Heart left ventricle (tissue), 16 donors: ENCODE data around the gene CS. TPM values are rescaled to one million over a fixed set of nuclear protein-coding genes. Genes with fewer than 3 reads are reported as not detected.
A peak's percentile ranks its signal among the peaks of the same experiment; 100 is the strongest.

Experiments used
- ATAC-seq, 4 donors: fragments of 200-7000 bp; cut with Tn5 transposase; one replicate each; pipeline ENCODE4 v1.9.1; 2020 to 2022; ENCODE audit warnings: moderate library complexity in 4 of 4, mild to moderate bottlenecking in 3 of 4, moderate number of reproducible peaks in 1 of 4
- DNase-seq, 5 donors: peaks; one replicate each; pipeline ENCODE4 v3.0.0-alpha.2; 2020
- H3K27ac ChIP-seq, 12 donors: fragments of 200-600 bp; sonication (generic) in 4 of 12; one replicate each; pipeline versions ENCODE4 v1.5.0 to v1.8.0; 2016 to 2022; ENCODE audit warnings: mild to moderate bottlenecking in 2 of 12
- H3K27me3 ChIP-seq, 9 donors: fragments of 200-600 bp; sonication (generic) in 2 of 9; one replicate each; pipeline versions ENCODE4 v1.5.1 to v1.8.0; 2016 to 2022; ENCODE audit warnings: mild to moderate bottlenecking in 3 of 9
- H3K36me3 ChIP-seq, 9 donors: fragments of 200-600 bp; sonication (generic) in 2 of 9; one replicate each; pipeline versions ENCODE4 v1.5.0 to v1.8.0; 2018 to 2022; ENCODE audit warnings: mild to moderate bottlenecking in 2 of 9
- H3K4me1 ChIP-seq, 12 donors: fragments of 200-600 bp; sonication (generic) in 4 of 12; one replicate each; pipeline versions ENCODE4 v1.5.0 to v1.8.0; 2016 to 2022; ENCODE audit warnings: mild to moderate bottlenecking in 3 of 12
- H3K4me3 ChIP-seq, 12 donors: fragments of 200-600 bp; sonication (generic) in 4 of 12; one replicate each; pipeline versions ENCODE4 v1.5.0 to v1.8.0; 2017 to 2022; ENCODE audit warnings: mild to moderate bottlenecking in 9 of 12, moderate library complexity in 4 of 12
- H3K9me3 ChIP-seq, 12 donors: fragments of 200-600 bp; sonication (generic) in 4 of 12; one replicate each; pipeline versions ENCODE4 v1.5.0 to v1.8.0; 2016 to 2022; ENCODE audit warnings: mild to moderate bottlenecking in 1 of 12
- CTCF ChIP-seq, 12 donors: fragments of 200-600 bp; sonication (generic) in 4 of 12; IDR thresholded peaks; one replicate each; pipeline versions ENCODE4 v1.5.0 to v1.8.0; 2018 to 2022; ENCODE audit warnings: antibody characterized with exemption in 12 of 12, mild to moderate bottlenecking in 5 of 12
- POLR2A ChIP-seq, 2 donors: fragments of 450-650 bp; IDR thresholded peaks; one replicate each; pipeline ENCODE4 v1.6.1; 2017; ENCODE audit warnings: antibody characterized with exemption in 2 of 2, mild to moderate bottlenecking in 2 of 2, moderate library complexity in 2 of 2
- WGBS, 4 donors: extraction: QIAGEN DNeasy Blood & Tissue Kit in 2 of 4; methylation state at CpG; one replicate each; pipeline versions ENCODE4 v1.1.5 to v1.1.7; 2013 to 2018; 5-methylcytosine and 5-hydroxymethylcytosine counted together
- intact Hi-C, 10 donors: fragments of 100-400 bp; cut with DNase I; formaldehyde crosslinking; loops; one replicate each; pipeline versions ENCODE4 v1.11.1 to v1.14.2; 2022
- polyA plus RNA-seq, 2 donors: library from polyadenylated mRNA; stranded (reverse); fragments of 200-250 nt; gene quantifications; one replicate each; pipeline ENCODE4 v1.2.3, GENCODE V29; 2013
- total RNA-seq, 9 donors: library from RNA; depleted of rRNA in 2 of 9; stranded (reverse); fragments of >200 nt in 2 of 9; fragmentation: NEBNext Ultra II Directional in 3 of 9; extraction: Animal tissue kit (Norgen Biotek cat#: 25700) in 3 of 9; gene quantifications; one replicate each; pipeline versions ENCODE4 v1.1.0 to v1.2.4, GENCODE V29; 2016 to 2023
- donor health status: ischemic (EF 13 %, LVEDD 7.1; RV severe dilation, severe dysfunction).
- donor health status: healthy with polysubstance abuse.
- donor health status: DM: no; HTN: yes; CAD: no.
- donor health status: DM: no; HTN: no; CAD: no.
- donor health status: ischemic (EF 25% LVEDD 6.9; RV normal size, moderate dysfunction).
- donor health status: ischemic (EF 25% LVEDD 5.7; RV mildly dilated, moderate dysfunction).
- donor health status: healthy.
- donor health status: DM: yes; HTN: yes; CAD: no.
- donor health status: ischemic (EF 35%, LVEDD 5.7; RV mildly dilated, moderate dysfunction).
- donor health status: nonischemic (EF 11% LVEDD 7.7; RV severe dilation, severe dysfunction).
- donor health status: DM: yes; HTN: yes; CAD: no.
- donor health status: PGD.
- donor health status: ischemic (EF 29% LVEDD 5.4; RV normal size, mild dysfunction).
- donor health status: nonischemic (EF 23%, LVEDD 6.1; RV moderate dilation, normal function).

Gene CS
- total and polyA plus RNA-seq, 11 donors = 165 to 866 (median 572) TPM

- Histone ChIP-seq H3K36me3 (peaks cover 0 to 46% (median 22%) of the 10 kb centered on the region in 9 donors), H3K4me1 (peaks cover 16 to 78% (median 60%) of the 10 kb centered on the region in 12 donors), H3K27ac (peak overlapping the region in 1 of 12 donors; percentile 32), H3K4me3 (no peak overlapping the region), H3K9me3 (no peaks in the 10 kb centered on the region), H3K27me3 (no peaks in the 10 kb centered on the region)
- intact Hi-C loops = loop anchor here in 1 of 10 donors (5.0 kb wide), 1 partner anchor 174 kb away; no protein-coding TSS in a partner anchor
- no peak for TF ChIP-seq POLR2A (IDR thresholded peaks at IDR 0.05)
- no peak for TF ChIP-seq CTCF (IDR thresholded peaks at IDR 0.05)
- DNase-seq (no peak), ATAC-seq (no peak)
- WGBS, 4 donors = 56 to 74% (median 67%) methylated on average over 5 of the region's 5 CpGs
These were observed 3.8 kb downstream of the CS start for GRCh38 chr12:56296295-56296694.

- 53 to 65% (median 58%) methylated on average over 5 of the region's 5 CpGs for WGBS, 4 donors
- no peak for DNase-seq
- no peak overlapping the region for H3K4me3 ChIP-seq
- no peaks in the 10 kb centered on the region for H3K9me3 ChIP-seq
- intact Hi-C loops = no loop called here
- H3K4me1 ChIP-seq = peaks cover 11 to 70% (median 46%) of the 10 kb centered on the region in 12 donors
- no peak for TF ChIP-seq POLR2A (IDR thresholded peaks at IDR 0.05)
- no peak for TF ChIP-seq CTCF (IDR thresholded peaks at IDR 0.05)
- peak overlapping the region in 2 of 12 donors; percentile 13 to 34 for H3K27ac ChIP-seq
- H3K36me3 ChIP-seq = peaks cover 0 to 67% (median 41%) of the 10 kb centered on the region in 9 donors
- ATAC-seq = peak in 3 of 4 donors; percentile 11 to 27 (median 19)
- no peaks in the 10 kb centered on the region for H3K27me3 ChIP-seq
These were observed 6.3 kb downstream of the CS start for GRCh38 chr12:56293795-56294194.

GRCh38 chr12:56288705-56289387, 11.3 kb downstream of the CS start:
- peaks cover 0 to 79% (median 49%) of the 10 kb centered on the region in 9 donors for H3K36me3 ChIP-seq
- 78 to 81% (median 80%) methylated on average over 3 of the region's 3 CpGs for WGBS, 4 donors

More at GRCh38 chr12:56288705-56289387, 11.3 kb downstream of the CS start:
- DNase-seq = no peak
- ATAC-seq = no peak
- H3K4me3 ChIP-seq = no peak overlapping the region
- no peaks in the 10 kb centered on the region for H3K27me3 ChIP-seq
- peak overlapping the region in 1 of 12 donors; percentile 27 for H3K27ac ChIP-seq
- TF ChIP-seq CTCF (IDR thresholded peaks at IDR 0.05) (no peak), POLR2A (IDR thresholded peaks at IDR 0.05) (no peak)
- H3K4me1 ChIP-seq = peaks cover 7 to 48% (median 27%) of the 10 kb centered on the region in 12 donors
- H3K9me3 ChIP-seq = no peaks in the 10 kb centered on the region
- intact Hi-C loops = no loop called here
